Spleen (tissue), 11 donors: Measurements from ENCODE around the gene EFCAB11. TPM values are rescaled to one million over a fixed set of nuclear protein-coding genes. Genes with fewer than 3 reads are reported as not detected.

ENCODE experiments used
- DNase-seq: peaks from one replicate; pipeline ENCODE4 v3.0.0-alpha.2; 2020
- H3K27ac ChIP-seq, 8 donors: fragments of 200-600 bp; sonication (generic) in 7 of 8; 1 replicate in 4 of 8; 2 replicates in 4 of 8; pipeline versions ENCODE4 v1.5.0 to v1.8.0; 2016 to 2021; ENCODE audit warnings: inconsistent platforms in 4 of 8, mild to moderate bottlenecking in 4 of 8, moderate library complexity in 1 of 8
- H3K27me3 ChIP-seq, 7 donors: fragments of 200-600 bp; sonication (generic) in 6 of 7; replicated peaks in 1 of 7; 1 replicate in 4 of 7; 2 replicates in 3 of 7; pipeline versions ENCODE4 v1.5.0 to v1.8.0; 2016 to 2021; ENCODE audit warnings: inconsistent platforms in 3 of 7, mild to moderate bottlenecking in 1 of 7
- H3K36me3 ChIP-seq, 6 donors: fragments of 200-600 bp; sonication (generic) in 5 of 6; 1 replicate in 4 of 6; 2 replicates in 2 of 6; pipeline versions ENCODE4 v1.5.0 to v1.8.0; 2016 to 2021; ENCODE audit warnings: inconsistent platforms in 2 of 6
- H3K4me1 ChIP-seq, 6 donors: fragments of 200-600 bp; sonication (generic) in 5 of 6; 1 replicate in 3 of 6; 2 replicates in 3 of 6; pipeline versions ENCODE4 v1.5.0 to v1.8.0; 2016 to 2021; ENCODE audit warnings: inconsistent platforms in 3 of 6
- H3K4me3 ChIP-seq, 8 donors: fragments of 200-600 bp; sonication (generic) in 7 of 8; 1 replicate in 4 of 8; 2 replicates in 4 of 8; pipeline versions ENCODE4 v1.5.0 to v1.8.0; 2016 to 2021; ENCODE audit warnings: inconsistent platforms in 4 of 8, mild to moderate bottlenecking in 4 of 8, moderate library complexity in 2 of 8
- H3K9me3 ChIP-seq, 8 donors: fragments of 200-600 bp; sonication (generic) in 7 of 8; 1 replicate in 4 of 8; 2 replicates in 4 of 8; pipeline versions ENCODE4 v1.5.0 to v1.8.0; 2016 to 2021; ENCODE audit warnings: inconsistent platforms in 4 of 8
- POLR2A ChIP-seq, 3 donors: fragments of 450-650 bp; IDR thresholded peaks; one replicate each; pipeline ENCODE4 v1.5.1; 2017; ENCODE audit warnings: antibody characterized with exemption in 3 of 3, mild to moderate bottlenecking in 1 of 3
- POLR2AphosphoS5 ChIP-seq, 3 donors: sonication (generic); formaldehyde crosslinking; IDR thresholded peaks; one replicate each; pipeline ENCODE4 v1.5.1; 2017; ENCODE audit warnings: antibody characterized with exemption in 3 of 3
- WGBS, 5 donors: extraction: QIAGEN DNeasy Blood & Tissue Kit in 3 of 5; methylation state at CpG; one replicate each; pipeline versions ENCODE4 v1.1.5 to v1.1.7; 2013 to 2018; 5-methylcytosine and 5-hydroxymethylcytosine counted together
- intact Hi-C: fragments of 100-400 bp; cut with DNase I; formaldehyde crosslinking; loops from one replicate; pipeline ENCODE4 v1.15.0; 2023; ENCODE audit warnings: low total_unique reads
- polyA plus RNA-seq, 3 donors: library from polyadenylated mRNA; stranded (reverse); fragments of 200-250 nt; gene quantifications; one replicate each; pipeline ENCODE4 v1.2.1, GENCODE V29; 2013
- total RNA-seq, 7 donors: library from RNA; depleted of rRNA in 3 of 7; stranded (reverse); fragments of >200 nt in 3 of 7; fragmentation: NEBNext Ultra II Directional in 4 of 7; extraction: Animal tissue kit (Norgen Biotek cat#: 25700) in 4 of 7; gene quantifications; one replicate each; pipeline versions ENCODE4 v1.1.0 to v1.2.1, GENCODE V29; 2016 to 2021
- TF ChIP-seq, protein P1 (sequence below), 11 experiments: fragments of 200-600 bp in 7 of 11; fragments of 450-650 bp in 4 of 11; sonication (generic) in 4 of 11; IDR thresholded peaks in 8 of 11; conservative IDR thresholded peaks in 3 of 11; 1 replicate in 7 of 11; 2 replicates in 4 of 11; pipeline versions ENCODE4 v1.4.0 to v1.8.0; 2016 to 2021; ENCODE audit warnings: antibody characterized with exemption in 11 of 11, inconsistent platforms in 4 of 11, mild to moderate bottlenecking in 1 of 11
- donor health status: healthy with polysubstance abuse.
- donor health status: DM: no; HTN: no; CAD: no; lungs with moderate emphysema.
- donor health status: DM: no; HTN: no; CAD: no.
- donor health status: Bipolar disorder and iron deficiency.
- donor health status: healthy.
- donor health status: DM: no; HTN: no; CAD: no.
- donor health status: DM: yes; HTN: yes; CAD: no.

EFCAB11 gene
- total and polyA plus RNA-seq, 10 donors: 2.5 to 13.7 (median 7.4) TPM

GRCh38 chr14:89833661-89834060 is 120.9 kb downstream of the EFCAB11 start:
- peaks cover 0 to 10% (median 3%) of the 10 kb centered on the region in 8 donors for H3K9me3 ChIP-seq
- TF ChIP-seq, protein P1, sequence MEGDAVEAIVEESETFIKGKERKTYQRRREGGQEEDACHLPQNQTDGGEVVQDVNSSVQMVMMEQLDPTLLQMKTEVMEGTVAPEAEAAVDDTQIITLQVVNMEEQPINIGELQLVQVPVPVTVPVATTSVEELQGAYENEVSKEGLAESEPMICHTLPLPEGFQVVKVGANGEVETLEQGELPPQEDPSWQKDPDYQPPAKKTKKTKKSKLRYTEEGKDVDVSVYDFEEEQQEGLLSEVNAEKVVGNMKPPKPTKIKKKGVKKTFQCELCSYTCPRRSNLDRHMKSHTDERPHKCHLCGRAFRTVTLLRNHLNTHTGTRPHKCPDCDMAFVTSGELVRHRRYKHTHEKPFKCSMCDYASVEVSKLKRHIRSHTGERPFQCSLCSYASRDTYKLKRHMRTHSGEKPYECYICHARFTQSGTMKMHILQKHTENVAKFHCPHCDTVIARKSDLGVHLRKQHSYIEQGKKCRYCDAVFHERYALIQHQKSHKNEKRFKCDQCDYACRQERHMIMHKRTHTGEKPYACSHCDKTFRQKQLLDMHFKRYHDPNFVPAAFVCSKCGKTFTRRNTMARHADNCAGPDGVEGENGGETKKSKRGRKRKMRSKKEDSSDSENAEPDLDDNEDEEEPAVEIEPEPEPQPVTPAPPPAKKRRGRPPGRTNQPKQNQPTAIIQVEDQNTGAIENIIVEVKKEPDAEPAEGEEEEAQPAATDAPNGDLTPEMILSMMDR (IDR thresholded peaks at IDR 0.05 in 8 of 11, conservative IDR thresholded peaks at IDR 0.05 in 3 of 11): no peak
- TF ChIP-seq POLR2AphosphoS5 (IDR thresholded peaks at IDR 0.05) (no peak), POLR2A (IDR thresholded peaks at IDR 0.05) (no peak)
- H3K27me3 ChIP-seq: no peaks in the 10 kb centered on the region
- H3K36me3 ChIP-seq: no peaks in the 10 kb centered on the region
- intact Hi-C loops: no loop called here
- H3K4me1 ChIP-seq: no peaks in the 10 kb centered on the region
- H3K4me3 ChIP-seq: no peak overlapping the region
- no peak overlapping the region for H3K27ac ChIP-seq
- DNase-seq: no peak

GRCh38 chr14:89833120-89833532 is 121.4 kb downstream of the EFCAB11 start:
- WGBS, 5 donors: 46 to 59% (median 49%) methylated on average over 3 of the region's 3 CpGs
- intact Hi-C loops: no loop called here
- H3K27ac ChIP-seq: no peak overlapping the region
- H3K4me3 ChIP-seq: no peak overlapping the region
- no peaks in the 10 kb centered on the region for H3K4me1 ChIP-seq
- no peak for DNase-seq
- TF ChIP-seq POLR2AphosphoS5 (IDR thresholded peaks at IDR 0.05) (no peak), POLR2A (IDR thresholded peaks at IDR 0.05) (no peak)
- TF ChIP-seq, protein P1 (IDR thresholded peaks at IDR 0.05 in 8 of 11, conservative IDR thresholded peaks at IDR 0.05 in 3 of 11): no peak
- no peaks in the 10 kb centered on the region for H3K36me3 ChIP-seq
- peaks cover 0 to 4% (median 0%) of the 10 kb centered on the region in 8 donors for H3K9me3 ChIP-seq
- no peaks in the 10 kb centered on the region for H3K27me3 ChIP-seq

- 89 to 94% (median 91%) methylated on average over 5 of the region's 5 CpGs for WGBS, 5 donors
- intact Hi-C loops: no loop called here
- Histone ChIP-seq H3K27ac (no peak overlapping the region), H3K4me3 (no peak overlapping the region), H3K9me3 (peaks cover 0 to 15% (median 9%) of the 10 kb centered on the region in 8 donors), H3K36me3 (no peaks in the 10 kb centered on the region), H3K4me1 (peaks cover 0 to 6% (median 0%) of the 10 kb centered on the region in 6 donors), H3K27me3 (no peaks in the 10 kb centered on the region)
- TF ChIP-seq POLR2AphosphoS5 (IDR thresholded peaks at IDR 0.05) (no peak), POLR2A (IDR thresholded peaks at IDR 0.05) (no peak)
- TF ChIP-seq, protein P1 (IDR thresholded peaks at IDR 0.05 in 8 of 11, conservative IDR thresholded peaks at IDR 0.05 in 3 of 11): no peak
- DNase-seq: no peak
These were observed 125.9 kb downstream of the EFCAB11 start for GRCh38 chr14:89828471-89829165.

DNA sequence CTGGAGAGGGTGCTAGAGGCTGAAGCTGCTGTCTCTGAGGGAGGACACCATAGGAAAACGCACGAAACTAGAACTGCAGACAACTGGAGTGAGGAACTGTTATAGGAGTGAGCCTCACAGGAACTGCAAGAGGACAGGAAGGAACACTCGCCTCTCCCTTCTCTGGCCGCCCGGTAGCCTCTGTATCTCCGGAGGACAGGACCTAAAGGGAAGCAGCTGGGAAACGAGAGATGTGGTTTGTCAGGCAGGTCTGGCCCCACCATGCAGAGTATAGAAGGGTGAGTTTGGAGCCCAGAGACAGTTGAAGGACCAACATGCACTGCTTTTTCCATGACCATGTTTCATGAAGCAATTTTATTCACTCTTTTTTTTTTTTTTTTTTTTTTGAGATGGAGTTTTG is 127.3 kb downstream of the EFCAB11 start:
- H3K36me3 ChIP-seq: peaks cover 0 to 4% (median 0%) of the 10 kb centered on the region in 6 donors
- peaks cover 0 to 23% (median 19%) of the 10 kb centered on the region in 8 donors for H3K9me3 ChIP-seq
- no peaks in the 10 kb centered on the region for H3K27me3 ChIP-seq
- DNase-seq: peak; percentile 72
- intact Hi-C loops: no loop called here
- peaks cover 0 to 6% (median 0%) of the 10 kb centered on the region in 6 donors for H3K4me1 ChIP-seq
- no peak overlapping the region for H3K27ac ChIP-seq
- WGBS, 5 donors: 16 to 42% (median 34%) methylated on average over 7 of the region's 7 CpGs
- no peak overlapping the region for H3K4me3 ChIP-seq
- TF ChIP-seq POLR2A (IDR thresholded peaks at IDR 0.05) (no peak), POLR2AphosphoS5 (IDR thresholded peaks at IDR 0.05) (no peak)
- TF ChIP-seq, protein P1 (IDR thresholded peaks at IDR 0.05 in 8 of 11, conservative IDR thresholded peaks at IDR 0.05 in 3 of 11): no peak
